DND-41 (cell line): ENCODE data around the gene TAS2R39.
"Not testable (repeated sequence)": the region's sequence is repeated elsewhere in the genome, so short reads cannot be mapped to it uniquely, and the experiment has no call there.

Experiments
- ATAC-seq: fragments of 200-7000 bp; cut with Tn5 transposase; 3 replicates; pipeline ENCODE4 v1.9.1; 2021; ENCODE audit warnings: low read depth; ENCODE audit not compliant: insufficient read depth
- DNase-seq: peaks from one replicate; pipeline ENCODE4 v3.0.0-alpha.2; 2020
- H2AFZ ChIP-seq: 2 replicates; pipeline ENCODE4 v1.6.0; 2012; ENCODE audit warnings: low read depth, low read length
- H3K27ac ChIP-seq: 2 replicates; pipeline ENCODE4 v1.5.1; 2012; ENCODE audit warnings: low read length, inconsistent platforms
- H3K27me3 ChIP-seq: fragments of 200-600 bp; sonication (generic); 2 replicates; pipeline ENCODE4 v1.6.0; 2012; ENCODE audit warnings: low read length, mild to moderate bottlenecking, inconsistent platforms; ENCODE audit not compliant: insufficient read depth, poor library complexity
- H3K36me3 ChIP-seq: 2 replicates; pipeline ENCODE4 v1.5.1; 2012; ENCODE audit warnings: low read length, inconsistent platforms; ENCODE audit not compliant: insufficient read depth
- H3K4me1 ChIP-seq: 2 replicates; pipeline ENCODE4 v1.5.1; 2012; ENCODE audit warnings: mild to moderate bottlenecking, low read length; ENCODE audit not compliant: insufficient read depth
- H3K4me2 ChIP-seq: 2 replicates; pipeline ENCODE4 v1.6.0; 2012; ENCODE audit warnings: mild to moderate bottlenecking, moderate library complexity, low read length, inconsistent platforms; ENCODE audit not compliant: insufficient read depth
- H3K4me3 ChIP-seq, 2 experiments: fragments of 200-600 bp in 1 of 2; shearing (Covaris generic) in 1 of 2; 2 replicates each; pipeline ENCODE4 v1.5.1; 2012 to 2016; ENCODE audit warnings: inconsistent platforms in 2 of 2, low read length in 2 of 2, mild to moderate bottlenecking in 2 of 2, low read depth in 1 of 2, moderate library complexity in 1 of 2
- H3K79me2 ChIP-seq: 2 replicates; pipeline ENCODE4 v1.6.0; 2012; ENCODE audit warnings: low read length, inconsistent platforms; ENCODE audit not compliant: insufficient read depth
- H3K9ac ChIP-seq: 2 replicates; pipeline ENCODE4 v1.6.0; 2012; ENCODE audit warnings: low read depth, mild to moderate bottlenecking, inconsistent platforms, low read length, moderate library complexity
- H3K9me3 ChIP-seq: 2 replicates; pipeline ENCODE4 v1.5.1; 2012; ENCODE audit warnings: low read length, moderate library complexity, mild to moderate bottlenecking, inconsistent platforms; ENCODE audit not compliant: insufficient read depth, severe bottlenecking
- H4K20me1 ChIP-seq: 2 replicates; pipeline ENCODE4 v1.6.0; 2012; ENCODE audit warnings: low read length; ENCODE audit not compliant: insufficient read depth
- CTCF ChIP-seq: IDR thresholded peaks from 2 replicates; pipeline ENCODE4 v1.5.1; 2012; ENCODE audit warnings: borderline replicate concordance, low read length, moderate library complexity, mild to moderate bottlenecking; ENCODE audit not compliant: poor library complexity, severe bottlenecking; ENCODE audit errors: extremely low read depth
- EZH2 ChIP-seq: IDR thresholded peaks from 3 replicates; pipeline ENCODE4 v1.6.1; 2012; ENCODE audit warnings: borderline replicate concordance, low read depth, mild to moderate bottlenecking, moderate library complexity, low read length, inconsistent platforms; ENCODE audit not compliant: severe bottlenecking

TAS2R39 gene

DNA sequence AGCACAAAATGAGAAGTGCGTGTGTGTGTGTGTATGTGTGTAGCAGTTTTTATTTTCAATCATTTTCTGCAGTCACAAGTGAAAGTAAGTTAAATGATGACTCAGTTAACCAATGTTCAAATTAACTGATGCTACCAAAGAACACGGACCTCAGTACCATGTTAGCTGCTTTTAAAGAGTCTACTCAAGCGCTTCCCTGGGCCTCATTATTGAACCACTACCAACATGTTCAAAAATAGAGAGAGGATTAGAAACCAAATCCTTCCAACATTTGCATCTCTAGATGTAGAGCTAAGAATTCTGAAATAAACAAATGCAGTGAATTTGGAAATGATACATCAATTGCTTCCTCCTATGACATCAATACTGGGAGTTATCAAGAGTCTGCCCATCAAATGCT, at the start of gene TAS2R39:
TSS of gene TAS2R39 (plus strand) at position 396 of the 400 bp plus-strand sequence. CDS start at position 396, 0 bp downstream.
- H3K27ac ChIP-seq = no peak within 1 kb of the TSS
- no peaks in the 10 kb centered on the region for H3K27me3 ChIP-seq
- H3K79me2 ChIP-seq = no peaks in the 10 kb centered on the region
- peaks cover 4% of the 10 kb centered on the region for H3K9me3 ChIP-seq
- no peaks in the 10 kb centered on the region for H4K20me1 ChIP-seq
- no peak for TF ChIP-seq CTCF
- TF ChIP-seq EZH2 = no peak
- no peaks in the 10 kb centered on the region for H3K36me3 ChIP-seq
- H2AFZ ChIP-seq = no peak within 1 kb of the TSS; the same call in 1 of the 2 replicates
- H3K4me1 ChIP-seq = no peaks in the 10 kb centered on the region
- DNase-seq (no peak), ATAC-seq (no peak)
- H3K9ac ChIP-seq = no peak within 1 kb of the TSS
- no peak within 1 kb of the TSS for H3K4me2 ChIP-seq
- H3K4me3 ChIP-seq = no peak within 1 kb of the TSS

GRCh38 chr7:143147070-143147469, 36.1 kb upstream of the TAS2R39 start:
- H3K27me3 ChIP-seq = no peaks in the 10 kb centered on the region
- no peaks in the 10 kb centered on the region for H4K20me1 ChIP-seq
- no peak overlapping the region for H3K9ac ChIP-seq
- no peaks in the 10 kb centered on the region for H3K9me3 ChIP-seq
- H2AFZ ChIP-seq = no peak overlapping the region
- no peak for DNase-seq
- no peaks in the 10 kb centered on the region for H3K79me2 ChIP-seq
- no peak overlapping the region for H3K4me2 ChIP-seq
- ATAC-seq = no peak
- H3K36me3 ChIP-seq = no peaks in the 10 kb centered on the region
- H3K4me3 ChIP-seq = no peak overlapping the region
- no peaks in the 10 kb centered on the region for H3K4me1 ChIP-seq
- TF ChIP-seq CTCF (no peak), EZH2 (no peak)
- H3K27ac ChIP-seq = no peak overlapping the region

DNA sequence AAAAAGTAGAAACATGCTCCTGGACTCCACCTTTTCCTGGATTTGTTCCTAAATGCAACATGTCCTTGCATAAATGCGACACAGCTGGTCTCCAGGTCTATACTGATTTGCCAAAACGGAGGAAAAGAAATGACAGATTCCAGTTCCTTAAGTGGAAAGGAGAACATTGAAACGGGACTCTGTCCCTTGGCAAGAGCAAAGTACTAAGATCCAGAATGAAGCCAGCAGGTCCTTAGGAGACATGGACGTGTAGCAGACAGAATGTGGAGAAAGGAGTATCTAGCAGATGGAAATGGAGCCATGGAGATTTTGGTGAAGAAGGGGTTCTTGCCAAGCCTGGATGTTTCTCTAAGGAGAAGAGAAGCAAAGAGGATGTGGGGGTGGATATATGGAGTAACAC, 35.2 kb upstream of the TAS2R39 start:
- no peaks in the 10 kb centered on the region for H3K4me1 ChIP-seq
- H3K79me2 ChIP-seq = no peaks in the 10 kb centered on the region
- no peak overlapping the region for H3K9ac ChIP-seq
- no peak for DNase-seq
- no peaks in the 10 kb centered on the region for H3K27me3 ChIP-seq
- H4K20me1 ChIP-seq = no peaks in the 10 kb centered on the region
- no peak overlapping the region for H3K4me3 ChIP-seq
- H3K9me3 ChIP-seq = no peaks in the 10 kb centered on the region
- no peak overlapping the region for H3K4me2 ChIP-seq
- H3K36me3 ChIP-seq = no peaks in the 10 kb centered on the region
- TF ChIP-seq CTCF (no peak), EZH2 (no peak)
- H3K27ac ChIP-seq = no peak overlapping the region
- no peak overlapping the region for H2AFZ ChIP-seq
- ATAC-seq = no peak

DNA sequence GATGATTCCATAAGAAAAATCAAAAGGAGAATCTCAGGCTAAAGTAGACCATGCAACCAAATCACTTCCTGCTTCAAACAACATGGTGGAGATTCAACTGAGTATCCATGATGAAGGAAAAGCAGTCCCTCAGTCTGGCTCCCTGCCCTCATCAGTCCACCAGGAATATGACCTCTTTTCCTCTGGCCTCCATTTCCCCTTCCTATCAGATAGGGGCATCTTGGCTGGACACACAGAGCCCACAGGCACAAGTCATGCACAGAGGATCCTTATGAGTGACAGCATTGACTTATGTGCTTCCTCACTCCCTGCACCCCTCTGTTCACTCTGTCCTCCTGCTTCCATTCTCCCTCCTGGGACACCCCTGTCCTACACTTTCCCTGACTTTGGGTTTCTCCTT, 34.6 kb upstream of the TAS2R39 start:
- ATAC-seq (no peak), DNase-seq (no peak)
- no peak overlapping the region for H3K4me2 ChIP-seq
- H3K9me3 ChIP-seq = no peaks in the 10 kb centered on the region
- no peaks in the 10 kb centered on the region for H3K4me1 ChIP-seq
- no peaks in the 10 kb centered on the region for H3K27me3 ChIP-seq
- TF ChIP-seq CTCF (no peak), EZH2 (no peak)
- no peak overlapping the region for H3K4me3 ChIP-seq
- no peaks in the 10 kb centered on the region for H4K20me1 ChIP-seq
- H2AFZ ChIP-seq = no peak overlapping the region
- H3K27ac ChIP-seq = no peak overlapping the region
- H3K9ac ChIP-seq = no peak overlapping the region
- H3K79me2 ChIP-seq = no peaks in the 10 kb centered on the region
- no peaks in the 10 kb centered on the region for H3K36me3 ChIP-seq

GRCh38 chr7:143150696-143151095, 32.5 kb upstream of the TAS2R39 start:
- not testable (repeated sequence) for H3K4me2 ChIP-seq, H3K4me1 ChIP-seq, H3K36me3 ChIP-seq, H3K9ac ChIP-seq, H3K4me3 ChIP-seq, H3K9me3 ChIP-seq, H3K27ac ChIP-seq, H4K20me1 ChIP-seq, ATAC-seq, H2AFZ ChIP-seq, H3K79me2 ChIP-seq, H3K27me3 ChIP-seq, DNase-seq
